Breast epithelium (tissue), 3 donors: Measurements from ENCODE around the gene GRXCR1.

Experiments
- POLR2A ChIP-seq: fragments of 450-650 bp; IDR thresholded peaks from one replicate; pipeline ENCODE4 v1.6.1; 2016; ENCODE audit warnings: antibody characterized with exemption, mild to moderate bottlenecking, moderate library complexity
- TF ChIP-seq, protein P1 (sequence below), 3 donors: fragments of 450-650 bp; IDR thresholded peaks; one replicate each; pipeline ENCODE4 v1.5.1; 2016 to 2017; ENCODE audit warnings: antibody characterized with exemption in 3 of 3, mild to moderate bottlenecking in 3 of 3, moderate library complexity in 3 of 3

DNA sequence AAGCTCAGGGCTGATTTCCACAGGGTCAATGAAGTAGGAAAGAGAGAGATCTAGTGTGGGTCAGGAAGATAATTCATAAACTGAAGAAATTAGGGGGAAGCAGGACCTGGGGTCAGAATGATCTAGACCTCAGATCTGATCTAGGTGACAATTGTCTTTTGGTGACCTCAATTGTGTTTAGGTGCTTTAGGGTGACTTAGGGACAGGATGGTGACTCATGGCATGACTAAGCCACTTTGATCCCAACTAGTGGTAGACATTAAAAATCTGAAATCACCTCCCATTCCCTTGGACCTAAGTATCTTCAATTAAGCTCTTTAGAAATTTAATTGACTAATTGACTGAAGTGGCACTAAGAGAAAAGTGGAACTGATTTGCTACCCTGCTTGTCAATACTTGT, 36.7 kb upstream of the GRXCR1 start:
- no peak for TF ChIP-seq POLR2A
- TF ChIP-seq, protein P1, sequence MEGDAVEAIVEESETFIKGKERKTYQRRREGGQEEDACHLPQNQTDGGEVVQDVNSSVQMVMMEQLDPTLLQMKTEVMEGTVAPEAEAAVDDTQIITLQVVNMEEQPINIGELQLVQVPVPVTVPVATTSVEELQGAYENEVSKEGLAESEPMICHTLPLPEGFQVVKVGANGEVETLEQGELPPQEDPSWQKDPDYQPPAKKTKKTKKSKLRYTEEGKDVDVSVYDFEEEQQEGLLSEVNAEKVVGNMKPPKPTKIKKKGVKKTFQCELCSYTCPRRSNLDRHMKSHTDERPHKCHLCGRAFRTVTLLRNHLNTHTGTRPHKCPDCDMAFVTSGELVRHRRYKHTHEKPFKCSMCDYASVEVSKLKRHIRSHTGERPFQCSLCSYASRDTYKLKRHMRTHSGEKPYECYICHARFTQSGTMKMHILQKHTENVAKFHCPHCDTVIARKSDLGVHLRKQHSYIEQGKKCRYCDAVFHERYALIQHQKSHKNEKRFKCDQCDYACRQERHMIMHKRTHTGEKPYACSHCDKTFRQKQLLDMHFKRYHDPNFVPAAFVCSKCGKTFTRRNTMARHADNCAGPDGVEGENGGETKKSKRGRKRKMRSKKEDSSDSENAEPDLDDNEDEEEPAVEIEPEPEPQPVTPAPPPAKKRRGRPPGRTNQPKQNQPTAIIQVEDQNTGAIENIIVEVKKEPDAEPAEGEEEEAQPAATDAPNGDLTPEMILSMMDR (IDR thresholded peaks at IDR 0.05) = no peak
